Coronary artery (tissue), 2 donors: ENCODE data around the gene ARHGEF37.
A peak's percentile ranks its signal among the peaks of the same experiment; 100 is the strongest.
"Not testable (repeated sequence)": the region's sequence is repeated elsewhere in the genome, so short reads cannot be mapped to it uniquely, and the experiment has no call there.

Source experiments
- DNase-seq: peaks from one replicate; pipeline ENCODE4 v3.0.0-alpha.2; 2017; ENCODE audit warnings: low spot score
- H3K27ac ChIP-seq, 2 donors: fragments of 200-600 bp; sonication (generic); one replicate each; pipeline ENCODE4 v1.5.1; 2016 to 2019
- H3K4me3 ChIP-seq: fragments of 200-600 bp; sonication (generic); 2 replicates; pipeline ENCODE4 v1.5.1; 2016; ENCODE audit warnings: mild to moderate bottlenecking, moderate library complexity
- TF ChIP-seq, protein P1 (sequence below): fragments of 200-600 bp; sonication (generic); IDR thresholded peaks from one replicate; pipeline ENCODE4 v1.5.1; 2019; ENCODE audit warnings: antibody characterized with exemption

The ARHGEF37 gene

GRCh38 chr5:149551227-149552037 is 29.9 kb upstream of the ARHGEF37 start, which contains the start of gene CSNK1A1:
CSNK1A1 (minus strand) TSS chr5:149551439; CDS start chr5:149550964, 475 bp downstream.
- TF ChIP-seq, protein P1, sequence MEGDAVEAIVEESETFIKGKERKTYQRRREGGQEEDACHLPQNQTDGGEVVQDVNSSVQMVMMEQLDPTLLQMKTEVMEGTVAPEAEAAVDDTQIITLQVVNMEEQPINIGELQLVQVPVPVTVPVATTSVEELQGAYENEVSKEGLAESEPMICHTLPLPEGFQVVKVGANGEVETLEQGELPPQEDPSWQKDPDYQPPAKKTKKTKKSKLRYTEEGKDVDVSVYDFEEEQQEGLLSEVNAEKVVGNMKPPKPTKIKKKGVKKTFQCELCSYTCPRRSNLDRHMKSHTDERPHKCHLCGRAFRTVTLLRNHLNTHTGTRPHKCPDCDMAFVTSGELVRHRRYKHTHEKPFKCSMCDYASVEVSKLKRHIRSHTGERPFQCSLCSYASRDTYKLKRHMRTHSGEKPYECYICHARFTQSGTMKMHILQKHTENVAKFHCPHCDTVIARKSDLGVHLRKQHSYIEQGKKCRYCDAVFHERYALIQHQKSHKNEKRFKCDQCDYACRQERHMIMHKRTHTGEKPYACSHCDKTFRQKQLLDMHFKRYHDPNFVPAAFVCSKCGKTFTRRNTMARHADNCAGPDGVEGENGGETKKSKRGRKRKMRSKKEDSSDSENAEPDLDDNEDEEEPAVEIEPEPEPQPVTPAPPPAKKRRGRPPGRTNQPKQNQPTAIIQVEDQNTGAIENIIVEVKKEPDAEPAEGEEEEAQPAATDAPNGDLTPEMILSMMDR: peak; percentile 72
- DNase-seq: peak; percentile 98
- H3K27ac ChIP-seq: peak within 1 kb of the TSS; percentile 97 to 100
- peak within 1 kb of the TSS; percentile 87 for H3K4me3 ChIP-seq

GRCh38 chr5:149552038-149552494 is 29.2 kb upstream of the ARHGEF37 start:
- peak overlapping the region; percentile 97 to 100 for H3K27ac ChIP-seq
- TF ChIP-seq, protein P1: no peak
- H3K4me3 ChIP-seq: peak overlapping the region; percentile 87
- DNase-seq: no peak

DNA sequence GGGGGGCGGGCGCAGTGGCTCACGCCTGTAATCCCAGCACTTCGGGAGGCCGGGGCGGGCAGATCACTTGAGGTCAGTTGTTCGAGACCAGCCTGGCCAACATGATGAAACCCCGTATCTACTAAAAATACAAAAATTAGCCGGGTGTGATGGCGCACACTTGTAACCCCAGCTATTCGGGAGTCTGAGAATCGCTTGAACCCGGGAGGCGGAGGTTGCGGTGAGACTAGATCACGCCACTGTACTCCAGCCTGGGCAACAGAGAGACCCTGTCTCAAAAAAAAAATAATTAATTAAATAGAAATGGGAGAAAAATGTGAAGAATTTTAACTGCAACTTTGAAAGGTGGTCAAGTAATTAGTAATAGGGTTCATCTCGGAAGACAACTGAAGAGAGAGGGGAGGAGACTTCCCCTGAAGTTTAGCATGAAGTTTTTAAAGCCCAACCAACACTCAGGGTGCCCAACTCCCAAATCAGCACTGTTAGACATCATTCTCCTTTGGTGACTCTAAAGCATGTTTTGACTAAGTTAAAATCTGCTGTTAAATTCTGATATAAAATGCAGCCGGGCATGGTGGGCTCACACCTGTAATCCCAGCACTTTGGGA is 28.6 kb upstream of the ARHGEF37 start:
- Histone ChIP-seq H3K27ac (no peak overlapping the region), H3K4me3 (no peak overlapping the region)
- no peak for DNase-seq
- TF ChIP-seq, protein P1: no peak

DNA sequence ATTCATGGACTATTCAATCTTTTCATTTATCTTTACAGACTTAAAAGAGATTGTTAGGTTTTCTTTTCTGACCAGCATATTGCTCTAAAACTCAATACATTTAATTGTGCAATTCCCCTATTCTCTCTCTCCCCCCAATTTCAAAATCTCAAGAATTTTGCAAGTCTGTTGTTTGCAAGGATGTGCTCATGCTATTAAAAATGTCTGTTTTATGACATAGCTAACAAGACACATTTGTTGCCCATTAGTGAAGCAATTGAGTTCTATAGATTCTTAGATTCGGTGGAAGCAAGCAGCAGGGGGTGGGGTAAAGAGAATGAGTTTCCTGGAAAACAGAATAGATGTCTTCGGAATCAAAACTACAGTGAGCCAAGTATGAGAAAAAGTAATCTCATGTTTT is 21.6 kb upstream of the ARHGEF37 start:
- TF ChIP-seq, protein P1: no peak
- Histone ChIP-seq H3K27ac (no peak overlapping the region), H3K4me3 (no peak overlapping the region)
- no peak for DNase-seq

DNA sequence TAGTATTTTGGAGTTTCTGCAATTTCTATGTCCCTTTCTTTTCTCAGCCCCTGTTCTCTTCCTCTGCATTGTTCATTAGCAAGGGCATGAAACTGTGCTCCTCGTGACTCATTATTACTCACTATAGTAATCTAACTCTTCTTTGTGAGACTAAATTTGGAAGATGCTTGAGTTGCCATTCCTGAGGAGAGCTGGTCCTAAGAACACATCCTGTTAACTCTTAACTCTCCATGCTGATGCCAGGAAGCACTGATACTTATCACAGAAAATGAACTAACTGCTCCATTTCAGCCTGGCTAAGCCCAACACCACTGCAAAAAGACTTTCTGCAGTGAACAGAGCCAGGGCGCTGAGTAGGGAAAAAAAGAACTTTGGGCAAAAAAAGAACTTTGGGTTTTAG is 19.4 kb upstream of the ARHGEF37 start:
- DNase-seq: no peak
- Histone ChIP-seq H3K4me3 (no peak overlapping the region), H3K27ac (peak overlapping the region; percentile 36 to 79)
- TF ChIP-seq, protein P1: no peak

- TF ChIP-seq, protein P1: no peak
- no peak for DNase-seq
- no peak overlapping the region for H3K4me3 ChIP-seq
- H3K27ac ChIP-seq: peak overlapping the region; percentile 36 to 79
Measured at GRCh38 chr5:149563466-149563865, 17.8 kb upstream of the ARHGEF37 start.

DNA sequence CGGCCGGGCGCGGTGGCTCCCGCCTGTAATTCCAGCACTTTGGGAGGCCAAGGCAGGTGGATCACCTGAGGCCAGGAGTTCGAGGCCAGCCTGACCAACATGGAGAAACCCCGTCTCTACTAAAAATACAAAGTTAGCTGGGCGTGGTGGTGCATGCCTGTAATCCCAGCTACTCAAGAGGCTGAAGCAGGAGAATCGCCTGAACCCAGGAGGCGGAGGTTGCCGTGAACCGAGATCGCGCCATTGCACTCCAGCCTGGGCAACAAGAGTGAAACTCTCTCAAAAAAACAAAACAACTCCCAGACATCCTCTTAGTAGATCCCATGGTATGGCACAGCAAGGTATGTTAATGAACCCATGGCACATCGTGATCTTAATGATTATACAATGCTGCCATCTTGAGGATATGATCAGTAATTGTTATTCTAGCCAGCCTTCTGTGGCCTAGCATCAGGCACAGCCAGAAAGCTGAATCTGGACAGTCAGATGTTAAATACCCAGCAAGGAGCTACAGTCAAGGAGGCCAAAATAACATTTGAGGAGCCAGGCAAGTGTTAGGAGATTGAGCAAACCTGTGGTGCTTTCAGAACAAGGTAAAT is 16.7 kb upstream of the ARHGEF37 start:
- not testable (repeated sequence) for DNase-seq, H3K27ac ChIP-seq
- peak overlapping the region; percentile 10 for H3K4me3 ChIP-seq
